Measurements from ENCODE around the gene ALDH1B1.
"Not testable (repeated sequence)": the region's sequence is repeated elsewhere in the genome, so short reads cannot be mapped to it uniquely, and the experiment has no call there.

DNA sequence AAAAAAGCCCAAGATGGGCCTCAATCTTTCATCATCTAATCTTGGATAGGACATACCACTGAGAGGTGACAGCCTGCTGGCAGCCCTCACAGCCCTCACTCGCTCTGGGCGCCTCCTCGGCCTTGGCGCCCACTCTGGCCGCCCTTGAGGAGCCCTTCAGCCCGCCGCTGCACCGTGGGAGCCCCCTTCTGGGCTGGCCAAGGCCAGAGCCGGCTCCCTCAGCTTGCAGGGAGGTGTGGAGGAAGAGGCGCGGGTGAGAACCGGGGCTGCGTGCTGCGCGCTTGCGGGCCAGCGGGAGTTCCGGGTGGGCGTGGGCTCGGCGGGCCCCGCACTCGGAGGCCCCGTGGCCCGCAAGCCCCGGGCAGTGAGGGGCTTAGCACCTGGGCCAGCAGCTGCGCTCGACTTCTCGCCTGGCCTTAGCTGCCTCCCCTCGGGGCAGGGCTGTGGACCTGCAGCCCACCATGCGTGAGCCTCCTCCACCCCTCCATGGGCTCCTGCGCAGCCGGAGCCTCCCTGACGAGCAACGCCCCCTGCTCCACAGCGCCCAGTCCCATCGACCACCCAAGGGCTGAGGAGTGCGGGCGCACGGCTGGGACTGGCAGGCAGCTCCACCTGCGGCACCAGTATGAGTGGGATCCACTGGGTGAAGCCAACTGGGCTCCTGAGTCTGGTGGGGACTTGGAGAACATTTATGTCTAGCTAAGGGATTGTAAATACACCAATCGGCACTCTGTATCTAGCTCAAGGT lies 15.0 kb upstream of the ALDH1B1 start:
- not testable (repeated sequence) for TF ChIP-seq POLR2A (IDR thresholded peaks at IDR 0.05)
- TF ChIP-seq, protein P1, sequence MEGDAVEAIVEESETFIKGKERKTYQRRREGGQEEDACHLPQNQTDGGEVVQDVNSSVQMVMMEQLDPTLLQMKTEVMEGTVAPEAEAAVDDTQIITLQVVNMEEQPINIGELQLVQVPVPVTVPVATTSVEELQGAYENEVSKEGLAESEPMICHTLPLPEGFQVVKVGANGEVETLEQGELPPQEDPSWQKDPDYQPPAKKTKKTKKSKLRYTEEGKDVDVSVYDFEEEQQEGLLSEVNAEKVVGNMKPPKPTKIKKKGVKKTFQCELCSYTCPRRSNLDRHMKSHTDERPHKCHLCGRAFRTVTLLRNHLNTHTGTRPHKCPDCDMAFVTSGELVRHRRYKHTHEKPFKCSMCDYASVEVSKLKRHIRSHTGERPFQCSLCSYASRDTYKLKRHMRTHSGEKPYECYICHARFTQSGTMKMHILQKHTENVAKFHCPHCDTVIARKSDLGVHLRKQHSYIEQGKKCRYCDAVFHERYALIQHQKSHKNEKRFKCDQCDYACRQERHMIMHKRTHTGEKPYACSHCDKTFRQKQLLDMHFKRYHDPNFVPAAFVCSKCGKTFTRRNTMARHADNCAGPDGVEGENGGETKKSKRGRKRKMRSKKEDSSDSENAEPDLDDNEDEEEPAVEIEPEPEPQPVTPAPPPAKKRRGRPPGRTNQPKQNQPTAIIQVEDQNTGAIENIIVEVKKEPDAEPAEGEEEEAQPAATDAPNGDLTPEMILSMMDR (IDR thresholded peaks at IDR 0.05), result not testable (repeated sequence)

Measured in uterus (tissue), 2 donors.